Kidney (tissue), 14 donors: ENCODE data around the gene CFAP74. TPM values are rescaled to one million over a fixed set of nuclear protein-coding genes. Genes with fewer than 3 reads are reported as not detected.

Experiments used
- DNase-seq, 5 donors: peaks; one replicate each; pipeline ENCODE4 v3.0.0-alpha.2; 2013 to 2020
- FAIRE-seq: peaks from 2 replicates; lab custom pipeline; 2012; peaks lifted over from hg19 to GRCh38; lab: Jason Lieb, UNC
- H3K27ac ChIP-seq, 2 donors: one replicate each; pipeline ENCODE4 v1.7.0; 2013; ENCODE audit warnings: low read depth in 2 of 2, low read length in 2 of 2, inconsistent platforms in 1 of 2
- H3K27me3 ChIP-seq: one replicate; pipeline ENCODE4 v1.7.1; 2013; ENCODE audit warnings: low read length, inconsistent platforms; ENCODE audit not compliant: control insufficient read depth, insufficient read depth
- H3K36me3 ChIP-seq, 3 donors: one replicate each; pipeline versions ENCODE4 v1.7.0 to v1.7.1; 2013; ENCODE audit warnings: low read length in 3 of 3, control low read depth in 1 of 3, inconsistent platforms in 1 of 3; ENCODE audit not compliant: insufficient read depth in 3 of 3, control insufficient read depth in 2 of 3
- H3K4me1 ChIP-seq, 3 donors: one replicate each; pipeline versions ENCODE4 v1.7.0 to v1.7.1; 2013; ENCODE audit warnings: low read length in 3 of 3, inconsistent platforms in 1 of 3, low read depth in 1 of 3; ENCODE audit not compliant: control insufficient read depth in 2 of 3, insufficient read depth in 2 of 3
- H3K4me3 ChIP-seq, 3 donors: one replicate each; pipeline versions ENCODE4 v1.7.0 to v1.8.1; 2013; ENCODE audit warnings: low read length in 3 of 3, control low read depth in 1 of 3, inconsistent platforms in 1 of 3
- H3K9ac ChIP-seq, 3 donors: one replicate each; pipeline versions ENCODE4 v1.7.0 to v1.7.1; 2013; ENCODE audit warnings: low read length in 3 of 3, control low read depth in 1 of 3, inconsistent platforms in 1 of 3
- H3K9me3 ChIP-seq, 3 donors: one replicate each; pipeline versions ENCODE4 v1.7.0 to v1.7.1; 2013; ENCODE audit warnings: low read length in 3 of 3, control low read depth in 1 of 3, inconsistent platforms in 1 of 3; ENCODE audit not compliant: control insufficient read depth in 2 of 3, insufficient read depth in 1 of 3
- CTCF ChIP-seq: IDR thresholded peaks from 3 replicates; pipeline ENCODE4 v1.5.1; 2012; ENCODE audit warnings: mild to moderate bottlenecking, moderate library complexity, borderline replicate concordance; ENCODE audit not compliant: insufficient read depth; ENCODE audit errors: extremely low read depth
- intact Hi-C: fragments of 100-400 bp; cut with DNase I; formaldehyde crosslinking; loops from one replicate; pipeline ENCODE4 v1.11.1; 2022
- polyA plus RNA-seq: library from polyadenylated mRNA; stranded (reverse); fragments of 350-450 nt; fragmentation: Illumina TruSeq; extraction: RNeasy Lipid Tissue Mini Kit (QIAGEN cat#74804); gene quantifications from one replicate; pipeline ENCODE4 v1.2.3, GENCODE V29; 2014; ENCODE audit warnings: low read depth, low replicate concordance; ENCODE audit not compliant: insufficient read depth
- total RNA-seq: library from RNA; stranded (reverse); fragmentation: NEBNext Ultra II Directional; extraction: Animal tissue kit (Norgen Biotek cat#: 25700); gene quantifications from one replicate; pipeline ENCODE4 v1.2.1, GENCODE V29; 2021
- donor health status: control.
- donor health status: control.
- donor health status: control.
- donor health status: control.
- donor health status: control.
- donor health status: DM: yes; HTN: yes; CAD: no.
- donor health status: Normal renal cell carcinoma (clear cell type).

CFAP74 gene
- total and polyA plus RNA-seq, 2 donors from 2014 or later: not detected

GRCh38 chr1:1964811-1965210, 38.8 kb downstream of the CFAP74 start:
- no peak overlapping the region for H3K27ac ChIP-seq
- no peak for TF ChIP-seq CTCF
- H3K4me1 ChIP-seq: no peaks in the 10 kb centered on the region
- no peaks in the 10 kb centered on the region for H3K9me3 ChIP-seq
- FAIRE-seq (no peak), DNase-seq (peak in 1 of 5 donors; percentile 8)
- intact Hi-C loops: no loop called here
- H3K9ac ChIP-seq: no peak overlapping the region
- no peak overlapping the region for H3K4me3 ChIP-seq
- no peaks in the 10 kb centered on the region for H3K27me3 ChIP-seq
- H3K36me3 ChIP-seq: no peaks in the 10 kb centered on the region

GRCh38 chr1:1963570-1963969, 40.0 kb downstream of the CFAP74 start:
- Histone ChIP-seq H3K9me3 (no peaks in the 10 kb centered on the region), H3K4me1 (no peaks in the 10 kb centered on the region), H3K36me3 (no peaks in the 10 kb centered on the region), H3K4me3 (no peak overlapping the region), H3K27me3 (no peaks in the 10 kb centered on the region), H3K27ac (no peak overlapping the region), H3K9ac (no peak overlapping the region)
- FAIRE-seq (no peak), DNase-seq (no peak)
- intact Hi-C loops: no loop called here
- TF ChIP-seq CTCF: no peak

GRCh38 chr1:1962752-1963151, 40.8 kb downstream of the CFAP74 start:
- no peaks in the 10 kb centered on the region for H3K27me3 ChIP-seq
- H3K9ac ChIP-seq: no peak overlapping the region
- H3K9me3 ChIP-seq: no peaks in the 10 kb centered on the region
- H3K4me1 ChIP-seq: no peaks in the 10 kb centered on the region
- DNase-seq (no peak), FAIRE-seq (no peak)
- intact Hi-C loops: no loop called here
- no peak overlapping the region for H3K27ac ChIP-seq
- H3K4me3 ChIP-seq: no peak overlapping the region
- H3K36me3 ChIP-seq: no peaks in the 10 kb centered on the region
- TF ChIP-seq CTCF: no peak
